Neural crest cell (in vitro differentiated cells): ENCODE results near the gene SPHK2. TPM values are rescaled to one million over a fixed set of nuclear protein-coding genes. Genes with fewer than 3 reads are reported as not detected.
A peak's percentile ranks its signal among the peaks of the same experiment; 100 is the strongest.
"Not testable (repeated sequence)": the region's sequence is repeated elsewhere in the genome, so short reads cannot be mapped to it uniquely, and the experiment has no call there.

Experiments
- DNase-seq: peaks from one replicate; pipeline ENCODE4 v3.0.0; 2021; ENCODE audit warnings: low read depth, mixed read lengths, low spot score
- H3K27ac Mint-ChIP-seq: one replicate; pipeline ENCODE4 v1.8.0; 2021; ENCODE audit warnings: mild to moderate bottlenecking, mixed read lengths; ENCODE audit not compliant: unreplicated experiment
- H3K27me3 Mint-ChIP-seq: 2 replicates; pipeline ENCODE4 v1.8.0; 2021; ENCODE audit warnings: low read depth, mild to moderate bottlenecking, mixed read lengths
- H3K36me3 Mint-ChIP-seq: 2 replicates; pipeline ENCODE4 v1.8.0; 2021; ENCODE audit warnings: low read depth, mild to moderate bottlenecking, mixed read lengths
- H3K4me1 Mint-ChIP-seq: 2 replicates; pipeline ENCODE4 v1.8.0; 2021; ENCODE audit warnings: mixed read lengths
- H3K4me3 Mint-ChIP-seq: one replicate; pipeline ENCODE4 v1.8.0; 2021; ENCODE audit warnings: mild to moderate bottlenecking, mixed read lengths
- H3K9me3 Mint-ChIP-seq: 2 replicates; pipeline ENCODE4 v1.8.0; 2021; ENCODE audit warnings: mixed read lengths
- total RNA-seq: library from RNA; stranded (reverse); gene quantifications from 2 replicates; pipeline ENCODE4 v1.2.1, GENCODE V29; 2021
- TF ChIP-seq, protein P1 (sequence below): fragments of 200-600 bp; sonication (generic); conservative IDR thresholded peaks from 2 replicates; pipeline ENCODE4 v1.5.0; 2021; ENCODE audit warnings: antibody characterized with exemption, mild to moderate bottlenecking

SPHK2 gene
- total RNA-seq, 1 donor from 2014 or later, result 50.3 TPM

DNA sequence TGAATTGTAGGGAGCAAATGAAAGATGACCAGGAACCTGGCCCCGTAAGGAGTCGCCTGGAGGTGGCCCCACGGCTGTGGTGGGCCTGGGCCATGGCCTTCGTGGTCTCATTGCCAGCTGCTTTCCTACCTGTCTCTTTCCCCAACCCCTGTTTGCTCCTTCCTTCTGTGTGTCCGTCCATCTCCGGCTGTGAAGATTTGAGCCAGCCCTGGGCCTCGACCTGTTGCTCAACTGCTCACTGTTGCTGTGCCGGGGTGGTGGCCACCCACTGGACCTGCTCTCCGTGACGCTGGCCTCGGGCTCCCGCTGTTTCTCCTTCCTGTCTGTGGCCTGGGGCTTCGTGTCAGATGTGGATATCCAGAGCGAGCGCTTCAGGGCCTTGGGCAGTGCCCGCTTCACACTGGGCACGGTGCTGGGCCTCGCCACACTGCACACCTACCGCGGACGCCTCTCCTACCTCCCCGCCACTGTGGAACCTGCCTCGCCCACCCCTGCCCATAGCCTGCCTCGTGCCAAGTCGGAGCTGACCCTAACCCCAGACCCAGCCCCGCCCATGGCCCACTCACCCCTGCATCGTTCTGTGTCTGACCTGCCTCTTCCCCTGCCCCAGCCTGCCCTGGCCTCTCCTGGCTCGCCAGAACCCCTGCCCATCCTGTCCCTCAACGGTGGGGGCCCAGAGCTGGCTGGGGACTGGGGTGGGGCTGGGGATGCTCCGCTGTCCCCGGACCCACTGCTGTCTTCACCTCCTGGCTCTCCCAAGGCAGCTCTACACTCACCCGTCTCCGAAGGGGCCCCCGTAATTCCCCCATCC lies 9.4 kb downstream of the SPHK2 start:
- no peak for DNase-seq
- Mint-ChIP-seq H3K4me3 (no peak overlapping the region), H3K4me1 (peaks cover 43% of the 10 kb centered on the region), H3K27me3 (peaks cover 11% of the 10 kb centered on the region), H3K36me3 (no peaks in the 10 kb centered on the region), H3K9me3 (no peaks in the 10 kb centered on the region), H3K27ac (no peak overlapping the region)
- TF ChIP-seq, protein P1, sequence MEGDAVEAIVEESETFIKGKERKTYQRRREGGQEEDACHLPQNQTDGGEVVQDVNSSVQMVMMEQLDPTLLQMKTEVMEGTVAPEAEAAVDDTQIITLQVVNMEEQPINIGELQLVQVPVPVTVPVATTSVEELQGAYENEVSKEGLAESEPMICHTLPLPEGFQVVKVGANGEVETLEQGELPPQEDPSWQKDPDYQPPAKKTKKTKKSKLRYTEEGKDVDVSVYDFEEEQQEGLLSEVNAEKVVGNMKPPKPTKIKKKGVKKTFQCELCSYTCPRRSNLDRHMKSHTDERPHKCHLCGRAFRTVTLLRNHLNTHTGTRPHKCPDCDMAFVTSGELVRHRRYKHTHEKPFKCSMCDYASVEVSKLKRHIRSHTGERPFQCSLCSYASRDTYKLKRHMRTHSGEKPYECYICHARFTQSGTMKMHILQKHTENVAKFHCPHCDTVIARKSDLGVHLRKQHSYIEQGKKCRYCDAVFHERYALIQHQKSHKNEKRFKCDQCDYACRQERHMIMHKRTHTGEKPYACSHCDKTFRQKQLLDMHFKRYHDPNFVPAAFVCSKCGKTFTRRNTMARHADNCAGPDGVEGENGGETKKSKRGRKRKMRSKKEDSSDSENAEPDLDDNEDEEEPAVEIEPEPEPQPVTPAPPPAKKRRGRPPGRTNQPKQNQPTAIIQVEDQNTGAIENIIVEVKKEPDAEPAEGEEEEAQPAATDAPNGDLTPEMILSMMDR, result no peak

- TF ChIP-seq, protein P1, result no peak
- Mint-ChIP-seq H3K4me3 (no peak overlapping the region), H3K27me3 (peaks cover 14% of the 10 kb centered on the region), H3K36me3 (no peaks in the 10 kb centered on the region), H3K4me1 (peaks cover 42% of the 10 kb centered on the region), H3K27ac (no peak overlapping the region), H3K9me3 (no peaks in the 10 kb centered on the region)
- no peak for DNase-seq
These were observed 9.9 kb downstream of the SPHK2 start for GRCh38 chr19:48629297-48629598.

GRCh38 chr19:48629599-48630295 lies 10.4 kb downstream of the SPHK2 start:
- H3K4me1 Mint-ChIP-seq, result peaks cover 44% of the 10 kb centered on the region
- H3K9me3 Mint-ChIP-seq, result no peaks in the 10 kb centered on the region
- H3K27me3 Mint-ChIP-seq, result peaks cover 19% of the 10 kb centered on the region
- H3K36me3 Mint-ChIP-seq, result no peaks in the 10 kb centered on the region
- TF ChIP-seq, protein P1, result no peak
- DNase-seq, result no peak
- H3K4me3 Mint-ChIP-seq, result peak overlapping the region; percentile 86
- H3K27ac Mint-ChIP-seq, result no peak overlapping the region

- DNase-seq, result no peak
- H3K4me3 Mint-ChIP-seq, result peak overlapping the region; percentile 86
These were observed 11.2 kb downstream of the SPHK2 start for GRCh38 chr19:48630296-48631063.

DNA sequence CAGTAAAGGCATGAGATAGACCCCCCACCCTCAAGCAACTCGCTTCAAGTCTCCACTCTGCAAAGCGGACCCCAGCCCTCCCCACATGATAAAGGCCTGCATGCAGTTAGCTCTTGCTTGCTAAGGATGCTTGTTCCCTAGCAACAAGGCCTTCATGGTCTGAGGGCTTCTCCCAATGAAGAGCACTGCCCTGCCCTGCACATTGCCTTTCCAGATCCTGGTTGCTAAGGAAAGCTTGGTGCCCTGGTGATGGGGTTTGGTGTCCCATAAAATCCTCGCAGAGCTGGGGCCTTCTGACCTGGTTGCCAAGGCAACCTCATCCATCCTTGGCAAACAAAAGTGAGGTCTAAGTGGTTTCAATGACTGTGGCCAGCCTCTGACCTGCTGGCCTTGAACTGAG lies 11.9 kb downstream of the SPHK2 start:
- Mint-ChIP-seq H3K27me3 (peaks cover 30% of the 10 kb centered on the region), H3K4me1 (peaks cover 39% of the 10 kb centered on the region), H3K36me3 (no peaks in the 10 kb centered on the region), H3K27ac (no peak overlapping the region), H3K9me3 (no peaks in the 10 kb centered on the region), H3K4me3 (peak overlapping the region; percentile 86)
- no peak for DNase-seq
- TF ChIP-seq, protein P1, result no peak

More at GRCh38 chr19:48630296-48631063, 11.2 kb downstream of the SPHK2 start:
- TF ChIP-seq, protein P1, result no peak
- Mint-ChIP-seq H3K36me3 (no peaks in the 10 kb centered on the region), H3K27ac (peak overlapping the region; percentile 87), H3K4me1 (peaks cover 36% of the 10 kb centered on the region), H3K27me3 (peaks cover 25% of the 10 kb centered on the region), H3K9me3 (no peaks in the 10 kb centered on the region)

GRCh38 chr19:48632286-48632685 lies 13.0 kb downstream of the SPHK2 start:
- not testable (repeated sequence) for H3K36me3 Mint-ChIP-seq, DNase-seq, H3K27ac Mint-ChIP-seq, H3K9me3 Mint-ChIP-seq
- peak overlapping the region; percentile 86 for H3K4me3 Mint-ChIP-seq
- peaks cover 39% of the 10 kb centered on the region for H3K27me3 Mint-ChIP-seq
- H3K4me1 Mint-ChIP-seq, result peaks cover 40% of the 10 kb centered on the region
